Mammary epithelial cell (primary cell): ENCODE data around the gene MRGPRG.

Source experiments
- CTCF ChIP-seq, 2 donors: IDR thresholded peaks in 1 of 2; conservative IDR thresholded peaks in 1 of 2; 2 replicates each; pipeline ENCODE4 v1.5.1; 2011 to 2012; ENCODE audit warnings: inconsistent platforms in 2 of 2, low read length in 2 of 2, mild to moderate bottlenecking in 2 of 2, control low read depth in 1 of 2, low read depth in 1 of 2; ENCODE audit not compliant: insufficient read depth in 1 of 2; ENCODE audit errors: extremely low read depth in 1 of 2
- EZH2 ChIP-seq: IDR thresholded peaks from 2 replicates; pipeline ENCODE4 v1.6.1; 2012; ENCODE audit warnings: low read length, inconsistent platforms, borderline replicate concordance

DNA sequence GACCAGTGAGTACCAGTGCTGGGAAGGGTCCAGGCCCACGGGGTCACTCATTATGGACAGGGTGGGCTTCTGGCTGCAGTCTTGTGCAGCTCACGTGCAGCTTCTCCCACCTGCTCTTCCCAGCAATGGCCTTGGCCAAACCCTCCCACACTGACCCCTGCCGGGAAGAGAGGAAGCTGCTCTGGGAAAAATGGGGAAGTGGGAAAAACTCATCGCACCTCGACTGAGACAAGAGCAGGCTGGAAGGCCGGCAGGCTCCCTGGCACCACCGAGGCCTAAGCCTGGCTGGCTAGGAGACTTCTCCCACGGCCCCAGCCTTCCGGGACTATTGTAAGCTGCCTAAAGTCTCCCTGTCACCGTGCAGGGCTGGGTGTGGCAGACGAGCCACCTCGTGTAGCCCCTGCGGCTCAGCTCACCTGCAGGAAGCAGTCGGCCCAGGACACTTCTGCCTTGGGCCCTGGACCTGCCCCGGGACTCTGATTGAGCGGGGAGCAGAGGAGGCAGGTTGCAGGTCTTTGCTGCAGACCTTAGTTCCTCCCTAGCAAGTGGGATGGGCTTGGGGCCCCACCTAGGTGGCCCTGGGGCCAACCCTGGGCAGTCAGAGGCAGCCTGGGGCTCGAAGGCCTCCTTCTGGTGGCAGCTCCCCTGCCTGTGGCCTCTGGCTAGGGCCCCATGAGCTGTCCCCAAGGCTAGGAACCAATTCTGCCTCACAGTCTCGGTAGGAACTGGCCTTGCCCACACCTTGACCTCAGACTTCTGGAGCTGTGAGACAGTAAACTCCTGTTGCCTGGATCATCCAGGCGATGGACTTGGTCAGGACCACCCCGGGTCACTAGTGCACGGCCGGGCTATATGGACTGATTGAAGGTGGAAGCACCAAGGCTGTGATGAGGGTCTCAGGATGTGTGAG, 23.1 kb downstream of the MRGPRG start:
- TF ChIP-seq CTCF (conservative IDR thresholded peaks at IDR 0.05 in 1 of 2, IDR thresholded peaks at IDR 0.05 in 1 of 2; ENCODE audit: extremely low read depth in 1 of 2, insufficient read depth in 1 of 2, low read depth in 1 of 2, low read length in 2 of 2) (peak; percentile 31 to 51), EZH2 (no peak)
